Thoracic aorta (tissue), 2 donors: ENCODE results near the gene RBMY1D. TPM values are rescaled to one million over a fixed set of nuclear protein-coding genes. Genes with fewer than 3 reads are reported as not detected.
"Not testable (repeated sequence)": the region's sequence is repeated elsewhere in the genome, so short reads cannot be mapped to it uniquely, and the experiment has no call there.

Experiments
- ATAC-seq: fragments of 150-250 bp; one replicate; pipeline ENCODE4 v1.8.0; 2017; ENCODE audit warnings: low read depth; ENCODE audit not compliant: insufficient number of reproducible peaks, low FRiP score
- DNase-seq: peaks from one replicate; pipeline ENCODE4 v3.0.0-alpha.2; 2020; ENCODE audit warnings: low spot score
- H3K27ac ChIP-seq, 2 donors: fragments of 200-600 bp; sonication (generic); 1 replicate in 1 of 2; 2 replicates in 1 of 2; pipeline ENCODE4 v1.5.1; 2016; ENCODE audit warnings: mild to moderate bottlenecking in 2 of 2, moderate library complexity in 2 of 2
- H3K27me3 ChIP-seq: fragments of 200-600 bp; sonication (generic); replicated peaks from 2 replicates; pipeline ENCODE4 v1.6.0; 2016; ENCODE audit warnings: mild to moderate bottlenecking; ENCODE audit not compliant: insufficient read depth
- H3K36me3 ChIP-seq: fragments of 200-600 bp; sonication (generic); one replicate; pipeline ENCODE4 v1.5.1; 2016
- H3K4me1 ChIP-seq, 2 donors: fragments of 200-600 bp; sonication (generic); 1 replicate in 1 of 2; 2 replicates in 1 of 2; pipeline versions ENCODE4 v1.5.1 to v1.6.0; 2016; ENCODE audit warnings: low read depth in 2 of 2, mild to moderate bottlenecking in 1 of 2; ENCODE audit not compliant: control insufficient read depth in 1 of 2
- H3K4me3 ChIP-seq: fragments of 200-600 bp; sonication (generic); 2 replicates; pipeline ENCODE4 v1.5.1; 2016; ENCODE audit warnings: mild to moderate bottlenecking
- H3K9me3 ChIP-seq: fragments of 200-600 bp; sonication (generic); 2 replicates; pipeline ENCODE4 v1.5.1; 2016
- total RNA-seq, 2 donors: library from RNA; depleted of rRNA; stranded (reverse); fragments of >200 nt; gene quantifications; one replicate each; pipeline versions ENCODE4 v1.1.0 to v1.2.3, GENCODE V29; 2016
- TF ChIP-seq, protein P1 (sequence below): fragments of 200-600 bp; sonication (generic); IDR thresholded peaks from one replicate; pipeline ENCODE4 v1.5.1; 2019; ENCODE audit warnings: antibody characterized with exemption

RBMY1D gene
- not detected for total RNA-seq

DNA sequence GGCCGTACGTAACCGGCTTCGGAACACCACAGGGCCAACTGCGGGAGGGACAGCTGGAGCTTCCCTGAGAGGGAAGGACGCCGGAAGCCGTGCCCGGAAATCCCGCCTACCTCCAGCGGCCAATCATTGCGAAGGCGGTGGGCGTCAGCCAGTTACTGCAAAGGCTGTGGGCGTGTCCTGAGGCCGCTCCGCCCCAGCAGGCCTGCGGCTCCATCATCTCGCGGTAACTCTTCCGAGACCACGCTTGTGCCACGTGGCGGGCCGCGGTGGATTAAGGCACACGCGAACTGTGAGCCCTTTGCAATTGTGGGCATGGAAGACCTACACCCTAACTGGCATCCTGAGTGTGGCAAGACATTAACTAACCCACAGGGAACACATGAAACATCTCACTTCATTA is at the start of gene RBMY1D:
Gene RBMY1D, minus strand, starts transcription at position 101 of the 400 bp plus-strand sequence. CDS start 2,013 bp downstream, outside the sequence.
- not testable (repeated sequence) for ATAC-seq, H3K9me3 ChIP-seq

GRCh38 chrY:21917932-21918331 is 23.6 kb upstream of the RBMY1D start, which contains the start of gene RBMY1E:
Gene RBMY1E, minus strand, starts transcription at chrY:21918032. Its CDS starts 1,978 bp downstream, at chrY:21916054.
- not testable (repeated sequence) for H3K27ac ChIP-seq, H3K4me1 ChIP-seq, H3K4me3 ChIP-seq, DNase-seq, H3K9me3 ChIP-seq, H3K27me3 ChIP-seq, ATAC-seq, H3K36me3 ChIP-seq

More for the DNA sequence above, at the start of gene RBMY1D:
- not testable (repeated sequence) for H3K4me3 ChIP-seq, H3K4me1 ChIP-seq, H3K36me3 ChIP-seq, H3K27ac ChIP-seq, DNase-seq, H3K27me3 ChIP-seq

GRCh38 chrY:21869407-21870076 is 24.8 kb downstream of the RBMY1D start:
- not testable (repeated sequence) for H3K27ac ChIP-seq, H3K9me3 ChIP-seq, ATAC-seq, H3K27me3 ChIP-seq, H3K4me3 ChIP-seq, H3K36me3 ChIP-seq, H3K4me1 ChIP-seq, DNase-seq

DNA sequence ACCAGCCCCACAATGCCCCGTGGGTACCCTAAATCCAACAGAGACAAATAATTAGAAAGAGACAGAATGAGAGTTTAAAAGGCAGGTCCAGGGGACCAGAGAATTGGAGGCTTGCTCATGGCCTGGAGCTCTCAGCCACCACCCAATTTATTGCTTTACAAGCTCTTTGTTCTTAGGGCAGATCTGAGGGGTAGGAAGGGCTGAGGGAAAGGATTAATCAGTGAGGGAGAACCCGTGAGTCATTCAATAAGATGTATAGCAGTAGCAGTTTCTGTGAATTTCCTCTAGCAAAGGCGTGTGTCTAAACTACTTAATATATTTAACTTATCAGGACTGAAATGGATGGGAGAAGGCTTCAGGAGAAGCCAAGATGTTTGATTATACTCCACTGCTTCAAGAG is 48.8 kb downstream of the RBMY1D start:
- ATAC-seq (no peak), DNase-seq (no peak)
- H3K27me3 ChIP-seq, result no peaks in the 10 kb centered on the region

GRCh38 chrY:21842090-21842489 is 52.2 kb downstream of the RBMY1D start:
- H3K4me1 ChIP-seq, result no peaks in the 10 kb centered on the region
- DNase-seq (no peak), ATAC-seq (no peak)
- no peaks in the 10 kb centered on the region for H3K9me3 ChIP-seq
- no peaks in the 10 kb centered on the region for H3K36me3 ChIP-seq
- H3K27ac ChIP-seq, result no peak overlapping the region
- TF ChIP-seq, protein P1, sequence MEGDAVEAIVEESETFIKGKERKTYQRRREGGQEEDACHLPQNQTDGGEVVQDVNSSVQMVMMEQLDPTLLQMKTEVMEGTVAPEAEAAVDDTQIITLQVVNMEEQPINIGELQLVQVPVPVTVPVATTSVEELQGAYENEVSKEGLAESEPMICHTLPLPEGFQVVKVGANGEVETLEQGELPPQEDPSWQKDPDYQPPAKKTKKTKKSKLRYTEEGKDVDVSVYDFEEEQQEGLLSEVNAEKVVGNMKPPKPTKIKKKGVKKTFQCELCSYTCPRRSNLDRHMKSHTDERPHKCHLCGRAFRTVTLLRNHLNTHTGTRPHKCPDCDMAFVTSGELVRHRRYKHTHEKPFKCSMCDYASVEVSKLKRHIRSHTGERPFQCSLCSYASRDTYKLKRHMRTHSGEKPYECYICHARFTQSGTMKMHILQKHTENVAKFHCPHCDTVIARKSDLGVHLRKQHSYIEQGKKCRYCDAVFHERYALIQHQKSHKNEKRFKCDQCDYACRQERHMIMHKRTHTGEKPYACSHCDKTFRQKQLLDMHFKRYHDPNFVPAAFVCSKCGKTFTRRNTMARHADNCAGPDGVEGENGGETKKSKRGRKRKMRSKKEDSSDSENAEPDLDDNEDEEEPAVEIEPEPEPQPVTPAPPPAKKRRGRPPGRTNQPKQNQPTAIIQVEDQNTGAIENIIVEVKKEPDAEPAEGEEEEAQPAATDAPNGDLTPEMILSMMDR, result no peak
- no peak overlapping the region for H3K4me3 ChIP-seq
- no peaks in the 10 kb centered on the region for H3K27me3 ChIP-seq

More for the DNA sequence above, 48.8 kb downstream of the RBMY1D start:
- Histone ChIP-seq H3K36me3 (no peaks in the 10 kb centered on the region), H3K4me3 (no peak overlapping the region), H3K4me1 (no peaks in the 10 kb centered on the region), H3K27ac (no peak overlapping the region), H3K9me3 (no peaks in the 10 kb centered on the region)
- TF ChIP-seq, protein P1, result no peak

GRCh38 chrY:21839489-21839888 is 54.8 kb downstream of the RBMY1D start:
- Histone ChIP-seq H3K4me1 (no peaks in the 10 kb centered on the region), H3K36me3 (no peaks in the 10 kb centered on the region), H3K27me3 (no peaks in the 10 kb centered on the region), H3K27ac (no peak overlapping the region), H3K9me3 (no peaks in the 10 kb centered on the region), H3K4me3 (no peak overlapping the region)
- DNase-seq (no peak), ATAC-seq (no peak)
- TF ChIP-seq, protein P1, result no peak
